NK-92 treated with Interleukin-12 subunit alpha and Interleukin-12 subunit beta, amount 100 ng/mL, for 24 hours (cell line): Measurements from ENCODE around the gene GBX1.
A peak's percentile ranks its signal among the peaks of the same experiment; 100 is the strongest.

ENCODE experiments used
- DNase-seq: peaks from one replicate; lab custom pipeline; 2025; lab: John Stamatoyannopoulos, UW

Gene GBX1

GRCh38 chr7:151128144-151128543, 39.4 kb downstream of the GBX1 start:
- no peak for DNase-seq

- no peak for DNase-seq
These were observed 40.9 kb downstream of the GBX1 start for GRCh38 chr7:151126491-151127137.

- no peak for DNase-seq
These were observed 41.5 kb downstream of the GBX1 start for GRCh38 chr7:151125846-151126481.

- DNase-seq: no peak
These were observed 42.0 kb downstream of the GBX1 start for GRCh38 chr7:151125470-151125845.

GRCh38 chr7:151124899-151125399, 42.5 kb downstream of the GBX1 start:
- no peak for DNase-seq

- no peak for DNase-seq
These were observed 43.0 kb downstream of the GBX1 start for GRCh38 chr7:151124481-151124880.

GRCh38 chr7:151123822-151124464, 43.6 kb downstream of the GBX1 start:
- peak; percentile 59 for DNase-seq

- no peak for DNase-seq
These were observed 44.2 kb downstream of the GBX1 start for GRCh38 chr7:151123158-151123821.

GRCh38 chr7:151122796-151123157, 44.7 kb downstream of the GBX1 start:
- DNase-seq: no peak

GRCh38 chr7:151122276-151122675, 45.2 kb downstream of the GBX1 start:
- no peak for DNase-seq

- DNase-seq: no peak
These were observed 45.9 kb downstream of the GBX1 start for GRCh38 chr7:151121380-151122170.

GRCh38 chr7:151120896-151121295, 46.6 kb downstream of the GBX1 start:
- no peak for DNase-seq

- no peak for DNase-seq
These were observed 47.6 kb downstream of the GBX1 start for GRCh38 chr7:151119902-151120301.

- DNase-seq: no peak
These were observed 48.5 kb downstream of the GBX1 start for GRCh38 chr7:151119055-151119415.

GRCh38 chr7:151118108-151119054, 49.1 kb downstream of the GBX1 start:
- DNase-seq: no peak

GRCh38 chr7:151117565-151117964, 49.9 kb downstream of the GBX1 start:
- DNase-seq: no peak

- DNase-seq: no peak
These were observed 50.7 kb downstream of the GBX1 start for GRCh38 chr7:151116603-151117440.

GRCh38 chr7:151115836-151116418, 51.6 kb downstream of the GBX1 start:
- no peak for DNase-seq

GRCh38 chr7:151115121-151115835, 52.2 kb downstream of the GBX1 start:
- no peak for DNase-seq
